ENCODE results near the gene SUN5. TPM values are rescaled to one million over a fixed set of nuclear protein-coding genes. Genes with fewer than 3 reads are reported as not detected.
A peak's percentile ranks its signal among the peaks of the same experiment; 100 is the strongest.
"Not testable (repeated sequence)": the region's sequence is repeated elsewhere in the genome, so short reads cannot be mapped to it uniquely, and the experiment has no call there.

The SUN5 gene
- total and polyA plus RNA-seq, 2 donors from 2014 or later, result not detected

- no peak for TF ChIP-seq CTCF (IDR thresholded peaks at IDR 0.05; ENCODE audit: borderline replicate concordance, extremely low read depth, insufficient read depth)
- no peak for DNase-seq
- H3K9me3 ChIP-seq (ENCODE audit: control insufficient read depth in 2 of 3, insufficient read depth in 1 of 3, low read length in 3 of 3), result peaks cover 0 to 24% (median 2%) of the 10 kb centered on the region in 3 donors
- no peaks in the 10 kb centered on the region for H3K36me3 ChIP-seq (ENCODE audit: control insufficient read depth in 2 of 3, insufficient read depth in 3 of 3, low read length in 3 of 3)
- H3K9ac ChIP-seq (ENCODE audit: low read length in 3 of 3), result no peak overlapping the region
- no peaks in the 10 kb centered on the region for H3K27me3 ChIP-seq (ENCODE audit: control insufficient read depth, insufficient read depth, low read length)
- no peak overlapping the region for H3K4me3 ChIP-seq (ENCODE audit: low read length in 3 of 3)
- no peak overlapping the region for H3K27ac ChIP-seq (ENCODE audit: low read depth in 2 of 2, low read length in 2 of 2)
- intact Hi-C loops (cut with DNase I), result no loop called here
- no peak for FAIRE-seq
- no peaks in the 10 kb centered on the region for H3K4me1 ChIP-seq (ENCODE audit: control insufficient read depth in 2 of 3, insufficient read depth in 2 of 3, low read depth in 1 of 3, low read length in 3 of 3)
Measured at GRCh38 chr20:32958574-32958973, 45.7 kb downstream of the SUN5 start.

- H3K36me3 ChIP-seq (ENCODE audit: control insufficient read depth in 2 of 3, insufficient read depth in 3 of 3, low read length in 3 of 3), result no peaks in the 10 kb centered on the region
- no peak for TF ChIP-seq CTCF (IDR thresholded peaks at IDR 0.05; ENCODE audit: borderline replicate concordance, extremely low read depth, insufficient read depth)
- H3K27ac ChIP-seq (ENCODE audit: low read depth in 2 of 2, low read length in 2 of 2), result no peak overlapping the region
- peaks cover 0 to 24% (median 2%) of the 10 kb centered on the region in 3 donors for H3K9me3 ChIP-seq (ENCODE audit: control insufficient read depth in 2 of 3, insufficient read depth in 1 of 3, low read length in 3 of 3)
- intact Hi-C loops (cut with DNase I), result no loop called here
- peak in 3 of 5 donors; percentile 32 to 43 (median 40) for DNase-seq
- FAIRE-seq, result no peak
- H3K9ac ChIP-seq (ENCODE audit: low read length in 3 of 3), result no peak overlapping the region
- no peak overlapping the region for H3K4me3 ChIP-seq (ENCODE audit: low read length in 3 of 3)
- H3K4me1 ChIP-seq (ENCODE audit: control insufficient read depth in 2 of 3, insufficient read depth in 2 of 3, low read depth in 1 of 3, low read length in 3 of 3), result no peaks in the 10 kb centered on the region
- no peaks in the 10 kb centered on the region for H3K27me3 ChIP-seq (ENCODE audit: control insufficient read depth, insufficient read depth, low read length)
Measured at GRCh38 chr20:32957459-32957858, 46.8 kb downstream of the SUN5 start.

GRCh38 chr20:32950539-32950938, 53.7 kb downstream of the SUN5 start:
- DNase-seq; H3K9ac ChIP-seq (ENCODE audit: low read length in 3 of 3); H3K27ac ChIP-seq (ENCODE audit: low read depth in 2 of 2, low read length in 2 of 2); H3K4me3 ChIP-seq (ENCODE audit: low read length in 3 of 3); H3K9me3 ChIP-seq (ENCODE audit: control insufficient read depth in 2 of 3, insufficient read depth in 1 of 3, low read length in 3 of 3); FAIRE-seq; H3K36me3 ChIP-seq (ENCODE audit: control insufficient read depth in 2 of 3, insufficient read depth in 3 of 3, low read length in 3 of 3); H3K4me1 ChIP-seq (ENCODE audit: control insufficient read depth in 2 of 3, insufficient read depth in 2 of 3, low read depth in 1 of 3, low read length in 3 of 3); H3K27me3 ChIP-seq (ENCODE audit: control insufficient read depth, insufficient read depth, low read length); intact Hi-C loops (cut with DNase I): not testable (repeated sequence)

- intact Hi-C loops (cut with DNase I), result no loop called here
Measured at GRCh38 chr20:32946629-32947028, 57.6 kb downstream of the SUN5 start.

More at GRCh38 chr20:32946629-32947028, 57.6 kb downstream of the SUN5 start:
- DNase-seq, result no peak
- Histone ChIP-seq H3K27me3 (ENCODE audit: control insufficient read depth, insufficient read depth, low read length) (no peaks in the 10 kb centered on the region), H3K36me3 (ENCODE audit: control insufficient read depth in 2 of 3, insufficient read depth in 3 of 3, low read length in 3 of 3) (no peaks in the 10 kb centered on the region), H3K4me1 (ENCODE audit: control insufficient read depth in 2 of 3, insufficient read depth in 2 of 3, low read depth in 1 of 3, low read length in 3 of 3) (no peaks in the 10 kb centered on the region), H3K9me3 (ENCODE audit: control insufficient read depth in 2 of 3, insufficient read depth in 1 of 3, low read length in 3 of 3) (no peaks in the 10 kb centered on the region), H3K4me3 (ENCODE audit: low read length in 3 of 3) (no peak overlapping the region), H3K27ac (ENCODE audit: low read depth in 2 of 2, low read length in 2 of 2) (no peak overlapping the region), H3K9ac (ENCODE audit: low read length in 3 of 3) (no peak overlapping the region)
- no peak for TF ChIP-seq CTCF (IDR thresholded peaks at IDR 0.05; ENCODE audit: borderline replicate concordance, extremely low read depth, insufficient read depth)
- FAIRE-seq, result no peak

Data from kidney (tissue), 14 donors.